ENCODE data around the gene XAB2.

XAB2 gene

DNA sequence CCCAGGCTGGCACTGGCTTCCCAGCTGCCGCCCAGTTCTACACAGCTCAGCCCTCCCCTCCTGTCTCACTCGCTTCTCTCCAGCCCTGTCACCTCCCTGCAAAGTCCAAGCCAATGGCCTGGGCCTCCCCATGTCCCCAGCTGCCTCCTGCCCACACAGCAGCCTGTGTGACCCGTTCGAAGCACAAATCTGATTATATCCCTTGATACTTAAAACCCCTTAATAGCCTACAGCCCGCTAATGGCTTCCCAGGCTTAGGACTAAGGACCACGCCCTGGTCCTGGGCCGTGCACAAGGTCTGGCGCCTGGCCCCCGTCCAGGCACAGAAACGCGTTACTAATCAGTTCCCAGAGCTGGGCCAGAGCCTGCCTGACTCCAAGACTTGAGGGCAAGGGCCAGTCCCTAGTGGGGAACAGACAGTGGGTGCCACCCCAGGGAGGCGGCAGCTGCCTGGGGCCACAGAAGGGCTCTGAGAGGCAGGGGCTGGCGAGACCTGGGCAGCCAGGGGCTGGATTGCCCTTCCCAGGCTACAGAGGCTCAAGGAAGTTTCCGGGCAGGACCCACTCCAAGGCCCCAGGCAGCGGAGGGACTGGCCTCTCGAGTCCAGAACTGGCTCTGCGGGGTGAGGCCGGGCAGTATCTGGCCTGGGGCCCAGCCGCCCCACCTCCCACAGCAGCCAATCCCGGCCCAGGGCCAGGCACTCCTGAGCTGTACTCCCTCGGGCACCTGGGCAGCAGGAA, 10.4 kb downstream of the XAB2 start:
- H3K4me3 ChIP-seq (ENCODE audit: low read depth, low read length), result no peak overlapping the region
- no peak for DNase-seq (ENCODE audit: low read depth)
- TF ChIP-seq, protein P1, sequence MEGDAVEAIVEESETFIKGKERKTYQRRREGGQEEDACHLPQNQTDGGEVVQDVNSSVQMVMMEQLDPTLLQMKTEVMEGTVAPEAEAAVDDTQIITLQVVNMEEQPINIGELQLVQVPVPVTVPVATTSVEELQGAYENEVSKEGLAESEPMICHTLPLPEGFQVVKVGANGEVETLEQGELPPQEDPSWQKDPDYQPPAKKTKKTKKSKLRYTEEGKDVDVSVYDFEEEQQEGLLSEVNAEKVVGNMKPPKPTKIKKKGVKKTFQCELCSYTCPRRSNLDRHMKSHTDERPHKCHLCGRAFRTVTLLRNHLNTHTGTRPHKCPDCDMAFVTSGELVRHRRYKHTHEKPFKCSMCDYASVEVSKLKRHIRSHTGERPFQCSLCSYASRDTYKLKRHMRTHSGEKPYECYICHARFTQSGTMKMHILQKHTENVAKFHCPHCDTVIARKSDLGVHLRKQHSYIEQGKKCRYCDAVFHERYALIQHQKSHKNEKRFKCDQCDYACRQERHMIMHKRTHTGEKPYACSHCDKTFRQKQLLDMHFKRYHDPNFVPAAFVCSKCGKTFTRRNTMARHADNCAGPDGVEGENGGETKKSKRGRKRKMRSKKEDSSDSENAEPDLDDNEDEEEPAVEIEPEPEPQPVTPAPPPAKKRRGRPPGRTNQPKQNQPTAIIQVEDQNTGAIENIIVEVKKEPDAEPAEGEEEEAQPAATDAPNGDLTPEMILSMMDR (IDR thresholded peaks at IDR 0.05; ENCODE audit: insufficient read depth, low read depth, low read length, missing control alignments), result no peak

DNA sequence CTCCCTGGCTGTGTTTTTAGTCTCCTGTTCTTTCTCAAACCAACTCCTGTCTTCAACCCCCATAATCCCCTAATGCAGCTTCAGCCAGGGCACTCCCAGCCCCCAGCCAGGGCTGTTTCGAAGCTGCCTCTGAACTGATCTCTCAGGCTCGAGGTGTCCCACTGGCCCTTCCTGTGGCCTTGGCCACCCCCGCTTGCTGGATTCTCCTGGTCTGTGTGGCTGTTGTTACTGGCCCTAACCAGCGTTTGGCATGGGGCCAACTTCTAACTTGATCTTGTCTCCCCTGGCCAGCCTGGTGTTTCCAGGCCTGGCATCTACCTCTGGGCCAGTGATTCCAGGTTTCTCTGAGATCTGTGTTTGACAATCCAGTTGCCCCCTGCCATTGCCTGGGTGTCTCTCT, 11.0 kb downstream of the XAB2 start:
- TF ChIP-seq, protein P1 (IDR thresholded peaks at IDR 0.05; ENCODE audit: insufficient read depth, low read depth, low read length, missing control alignments), result no peak

DNA sequence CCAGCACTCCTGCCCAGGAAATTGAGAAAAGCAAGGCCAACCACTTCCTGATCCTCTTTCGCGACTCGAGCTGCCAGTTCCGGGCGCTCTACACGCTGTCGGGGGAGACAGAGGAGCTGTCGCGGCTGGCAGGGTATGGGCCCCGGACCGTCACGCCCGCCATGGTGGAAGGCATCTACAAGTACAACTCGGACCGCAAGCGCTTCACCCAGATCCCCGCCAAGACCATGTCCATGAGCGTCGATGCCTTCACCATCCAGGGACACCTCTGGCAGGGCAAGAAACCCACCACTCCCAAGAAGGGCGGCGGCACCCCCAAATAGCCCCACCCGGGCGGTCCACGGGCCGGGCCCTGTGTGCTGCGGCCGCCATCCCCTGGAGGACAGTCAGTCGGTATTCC, 11.6 kb downstream of the XAB2 start:
- TF ChIP-seq, protein P1 (IDR thresholded peaks at IDR 0.05; ENCODE audit: insufficient read depth, low read depth, low read length, missing control alignments), result no peak
- no peak overlapping the region for H3K4me3 ChIP-seq (ENCODE audit: low read depth, low read length)
- DNase-seq (ENCODE audit: low read depth), result no peak

More for the DNA sequence above, 11.0 kb downstream of the XAB2 start:
- DNase-seq (ENCODE audit: low read depth), result no peak
- H3K4me3 ChIP-seq (ENCODE audit: low read depth, low read length), result no peak overlapping the region

DNA sequence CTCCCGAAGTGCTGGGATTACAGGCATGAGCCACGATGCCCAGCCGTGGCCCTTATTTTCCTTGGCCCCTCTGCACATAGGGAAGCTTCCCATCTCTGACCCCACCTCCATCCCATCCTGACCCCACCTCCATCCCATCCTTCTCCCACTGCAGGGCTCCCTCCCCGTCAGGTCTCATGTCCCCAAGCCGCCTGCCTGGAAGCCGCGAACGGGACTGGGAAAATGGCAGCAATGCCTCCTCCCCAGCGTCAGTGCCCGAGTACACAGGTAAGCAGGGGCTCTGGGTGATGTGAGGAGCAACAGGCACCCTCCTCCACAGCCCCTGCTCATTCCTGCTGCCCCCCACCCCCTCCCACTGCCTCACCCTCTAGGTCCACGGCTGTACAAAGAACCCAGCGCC, 12.2 kb downstream of the XAB2 start:
- DNase-seq (ENCODE audit: low read depth), result no peak

DNA sequence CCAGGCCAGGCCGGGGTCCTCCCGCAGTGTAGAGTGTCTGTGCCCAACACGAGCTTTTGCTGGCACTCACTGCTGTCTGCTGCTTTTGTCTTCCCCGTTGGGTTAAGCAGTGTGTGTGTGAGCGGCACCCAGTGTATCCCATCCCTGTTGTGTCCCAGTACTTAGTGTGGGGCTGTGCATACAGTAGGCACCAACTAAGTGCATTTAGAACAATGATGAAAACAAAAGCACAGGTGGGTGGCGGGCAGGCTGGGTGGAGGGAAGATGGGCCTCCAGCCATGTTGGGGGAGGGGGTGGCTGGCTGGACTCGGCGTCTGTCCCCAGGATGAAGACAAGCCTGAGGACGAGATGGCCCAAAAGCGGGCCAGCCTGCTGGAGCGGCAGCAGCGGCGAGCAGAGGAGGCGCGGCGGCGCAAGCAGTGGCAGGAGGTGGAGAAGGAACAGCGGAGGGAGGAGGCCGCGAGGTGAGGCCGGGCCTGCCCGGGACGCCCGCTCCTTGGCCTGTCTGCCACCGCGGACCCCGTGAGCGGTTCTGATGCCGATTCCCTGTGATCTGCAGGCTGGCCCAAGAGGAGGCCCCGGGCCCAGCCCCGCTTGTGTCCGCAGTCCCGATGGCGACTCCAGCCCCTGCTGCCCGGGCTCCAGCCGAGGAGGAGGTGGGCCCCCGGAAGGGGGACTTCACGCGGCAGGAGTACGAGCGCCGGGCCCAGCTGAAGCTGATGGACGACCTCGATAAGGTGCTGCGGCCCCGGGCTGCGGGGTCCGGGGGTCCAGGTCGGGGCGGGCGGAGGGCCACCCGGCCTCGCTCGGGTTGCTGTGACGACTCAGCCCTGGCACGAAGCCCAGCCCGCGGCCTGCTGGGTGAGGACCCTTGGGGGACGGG, 14.2 kb downstream of the XAB2 start:
- H3K4me3 ChIP-seq (ENCODE audit: low read depth, low read length), result no peak overlapping the region
- no peak for DNase-seq (ENCODE audit: low read depth)
- TF ChIP-seq, protein P1 (IDR thresholded peaks at IDR 0.05; ENCODE audit: insufficient read depth, low read depth, low read length, missing control alignments), result no peak

More for the DNA sequence above, 12.2 kb downstream of the XAB2 start:
- TF ChIP-seq, protein P1 (IDR thresholded peaks at IDR 0.05; ENCODE audit: insufficient read depth, low read depth, low read length, missing control alignments), result no peak
- H3K4me3 ChIP-seq (ENCODE audit: low read depth, low read length), result no peak overlapping the region

DNA sequence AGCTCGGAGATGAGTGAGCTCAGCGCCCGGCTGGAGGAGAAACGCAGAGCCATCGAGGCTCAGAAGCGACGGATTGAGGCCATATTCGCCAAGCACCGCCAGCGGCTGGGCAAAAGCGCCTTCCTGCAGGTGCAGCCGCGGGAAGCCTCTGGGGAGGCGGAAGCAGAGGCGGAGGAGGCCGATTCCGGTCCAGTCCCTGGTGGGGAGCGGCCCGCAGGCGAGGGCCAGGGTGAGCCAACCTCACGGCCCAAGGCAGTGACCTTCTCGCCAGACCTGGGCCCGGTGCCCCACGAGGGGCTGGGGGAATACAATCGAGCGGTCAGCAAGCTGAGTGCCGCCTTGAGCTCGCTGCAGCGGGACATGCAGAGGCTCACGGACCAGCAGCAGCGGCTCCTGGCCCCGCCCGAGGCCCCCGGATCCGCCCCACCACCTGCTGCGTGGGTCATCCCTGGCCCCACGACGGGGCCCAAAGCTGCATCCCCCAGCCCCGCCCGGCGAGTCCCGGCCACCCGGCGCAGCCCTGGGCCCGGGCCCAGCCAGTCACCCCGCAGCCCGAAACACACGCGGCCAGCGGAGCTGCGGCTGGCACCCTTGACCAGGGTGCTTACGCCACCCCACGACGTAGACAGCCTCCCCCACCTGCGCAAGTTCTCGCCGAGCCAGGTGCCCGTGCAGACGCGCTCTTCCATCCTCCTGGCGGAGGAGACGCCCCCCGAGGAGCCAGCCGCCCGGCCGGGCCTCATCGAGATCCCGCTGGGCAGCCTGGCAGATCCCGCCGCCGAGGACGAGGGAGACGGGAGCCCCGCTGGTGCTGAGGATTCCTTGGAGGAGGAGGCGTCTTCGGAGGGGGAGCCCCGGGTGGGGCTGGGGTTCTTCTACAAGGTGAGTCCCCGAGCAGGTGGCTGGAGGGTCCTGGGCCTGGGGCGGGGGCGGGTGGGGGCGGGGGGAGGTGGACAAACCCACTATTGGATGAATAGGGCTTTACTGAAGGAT, 16.8 kb downstream of the XAB2 start:
- TF ChIP-seq, protein P1 (IDR thresholded peaks at IDR 0.05; ENCODE audit: insufficient read depth, low read depth, low read length, missing control alignments), result no peak
- DNase-seq (ENCODE audit: low read depth), result no peak
- H3K4me3 ChIP-seq (ENCODE audit: low read depth, low read length), result no peak overlapping the region

Measured in GM12865 (cell line).